Glutamatergic neuron (in vitro differentiated cells): ENCODE results near the gene SWAP70. TPM values are rescaled to one million over a fixed set of nuclear protein-coding genes. Genes with fewer than 3 reads are reported as not detected.

Source experiments
- DNase-seq: peaks from one replicate; pipeline ENCODE4 v3.0.0; 2022
- H3K27ac Mint-ChIP-seq: one replicate; pipeline ENCODE4 v1.8.0; 2020; ENCODE audit warnings: mild to moderate bottlenecking, mixed read lengths, inconsistent platforms; ENCODE audit not compliant: unreplicated experiment
- H3K27me3 Mint-ChIP-seq: one replicate; pipeline ENCODE4 v1.8.0; 2020; ENCODE audit warnings: mild to moderate bottlenecking, moderate library complexity, mixed read lengths, inconsistent platforms; ENCODE audit not compliant: unreplicated experiment
- H3K36me3 Mint-ChIP-seq: one replicate; pipeline ENCODE4 v1.8.0; 2020; ENCODE audit warnings: mild to moderate bottlenecking, mixed read lengths, inconsistent platforms; ENCODE audit not compliant: unreplicated experiment
- H3K4me1 Mint-ChIP-seq: one replicate; pipeline ENCODE4 v1.8.0; 2020; ENCODE audit warnings: mild to moderate bottlenecking, low read depth, mixed read lengths, inconsistent platforms; ENCODE audit not compliant: unreplicated experiment
- H3K4me3 Mint-ChIP-seq: one replicate; pipeline ENCODE4 v1.8.0; 2020; ENCODE audit warnings: mild to moderate bottlenecking, mixed read lengths, inconsistent platforms; ENCODE audit not compliant: unreplicated experiment
- H3K9me3 Mint-ChIP-seq: one replicate; pipeline ENCODE4 v1.8.0; 2020; ENCODE audit warnings: mild to moderate bottlenecking, moderate library complexity, mixed read lengths, inconsistent platforms; ENCODE audit not compliant: unreplicated experiment
- total RNA-seq: library from RNA; stranded (reverse); fragmentation: NEBNext Ultra II Directional; extraction: Animal tissue kit (Norgen Biotek cat#: 25700); gene quantifications from one replicate; pipeline ENCODE4 v1.2.1, GENCODE V29; 2021; ENCODE audit not compliant: unreplicated experiment
- TF ChIP-seq, protein P1 (sequence below): fragments of 200-600 bp; sonication (generic); IDR thresholded peaks from one replicate; pipeline ENCODE4 v1.5.0; 2021; ENCODE audit not compliant: partially characterized antibody, unreplicated experiment

SWAP70 gene
- total RNA-seq, 1 donor from 2014 or later: 8.7 TPM

DNA sequence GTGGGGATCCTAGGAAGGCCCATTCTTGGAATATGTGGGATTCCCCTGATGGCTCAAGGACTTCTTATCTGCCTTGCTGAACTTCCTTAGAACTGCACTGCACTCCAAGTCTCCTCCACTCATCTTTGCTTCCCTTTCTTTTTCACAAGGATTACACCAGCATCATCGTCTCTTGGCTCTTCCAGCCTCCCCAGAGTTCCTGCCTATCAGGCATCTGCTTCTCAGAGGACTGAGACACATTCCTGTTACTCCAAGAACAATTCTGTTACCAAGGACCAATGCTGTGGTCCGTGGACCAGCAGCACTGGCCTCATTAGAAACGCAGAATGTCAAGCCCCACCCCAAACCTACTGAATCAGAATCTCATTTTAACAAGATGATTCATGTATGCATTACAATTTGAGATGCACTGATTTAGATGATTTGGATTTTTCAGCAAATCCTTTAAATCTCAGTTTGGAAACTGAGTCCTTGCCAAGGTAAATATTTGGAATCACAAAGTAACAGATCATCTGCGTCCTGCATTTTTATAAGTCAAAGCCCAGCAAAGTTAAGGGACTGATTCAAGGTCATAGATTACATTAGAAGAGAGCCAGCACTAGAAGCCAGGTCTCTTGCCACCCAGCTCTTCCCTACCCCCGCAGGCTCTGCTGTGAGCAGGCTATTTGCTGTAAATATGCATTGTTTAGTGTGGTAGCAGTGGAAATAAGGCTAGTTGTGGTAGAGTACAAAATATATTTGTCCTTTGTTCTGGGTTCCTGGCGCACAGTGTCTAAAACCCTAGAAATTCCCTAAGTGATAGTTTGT is 110.9 kb downstream of the SWAP70 start:
- H3K4me3 Mint-ChIP-seq: no peak overlapping the region
- no peaks in the 10 kb centered on the region for H3K27me3 Mint-ChIP-seq
- H3K4me1 Mint-ChIP-seq: no peaks in the 10 kb centered on the region
- no peaks in the 10 kb centered on the region for H3K36me3 Mint-ChIP-seq
- TF ChIP-seq, protein P1, sequence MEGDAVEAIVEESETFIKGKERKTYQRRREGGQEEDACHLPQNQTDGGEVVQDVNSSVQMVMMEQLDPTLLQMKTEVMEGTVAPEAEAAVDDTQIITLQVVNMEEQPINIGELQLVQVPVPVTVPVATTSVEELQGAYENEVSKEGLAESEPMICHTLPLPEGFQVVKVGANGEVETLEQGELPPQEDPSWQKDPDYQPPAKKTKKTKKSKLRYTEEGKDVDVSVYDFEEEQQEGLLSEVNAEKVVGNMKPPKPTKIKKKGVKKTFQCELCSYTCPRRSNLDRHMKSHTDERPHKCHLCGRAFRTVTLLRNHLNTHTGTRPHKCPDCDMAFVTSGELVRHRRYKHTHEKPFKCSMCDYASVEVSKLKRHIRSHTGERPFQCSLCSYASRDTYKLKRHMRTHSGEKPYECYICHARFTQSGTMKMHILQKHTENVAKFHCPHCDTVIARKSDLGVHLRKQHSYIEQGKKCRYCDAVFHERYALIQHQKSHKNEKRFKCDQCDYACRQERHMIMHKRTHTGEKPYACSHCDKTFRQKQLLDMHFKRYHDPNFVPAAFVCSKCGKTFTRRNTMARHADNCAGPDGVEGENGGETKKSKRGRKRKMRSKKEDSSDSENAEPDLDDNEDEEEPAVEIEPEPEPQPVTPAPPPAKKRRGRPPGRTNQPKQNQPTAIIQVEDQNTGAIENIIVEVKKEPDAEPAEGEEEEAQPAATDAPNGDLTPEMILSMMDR: no peak
- DNase-seq: no peak
- peaks cover 3% of the 10 kb centered on the region for H3K9me3 Mint-ChIP-seq
- H3K27ac Mint-ChIP-seq: no peak overlapping the region

DNA sequence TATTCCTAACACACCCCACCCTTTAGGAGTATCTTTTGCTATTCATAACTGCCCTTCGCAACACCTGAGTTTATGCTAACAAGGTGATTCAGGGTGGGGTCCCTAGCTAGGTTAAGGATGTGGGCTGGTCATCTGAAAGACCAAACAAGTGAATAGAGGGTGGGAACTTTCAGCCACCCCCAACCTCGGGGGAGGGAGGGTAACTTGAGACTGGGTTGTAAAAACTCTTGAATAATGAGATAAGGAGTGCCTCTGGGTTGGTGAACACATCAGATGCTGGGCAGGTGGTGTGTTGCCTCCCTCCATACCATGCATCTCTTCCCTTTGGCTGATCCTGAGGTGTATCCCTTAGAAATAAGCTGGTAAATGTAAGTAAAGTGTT is 111.5 kb downstream of the SWAP70 start:
- DNase-seq: no peak
- TF ChIP-seq, protein P1: no peak
- H3K27me3 Mint-ChIP-seq: no peaks in the 10 kb centered on the region
- H3K4me1 Mint-ChIP-seq: no peaks in the 10 kb centered on the region
- H3K4me3 Mint-ChIP-seq: no peak overlapping the region
- H3K9me3 Mint-ChIP-seq: peaks cover 3% of the 10 kb centered on the region
- no peak overlapping the region for H3K27ac Mint-ChIP-seq
- no peaks in the 10 kb centered on the region for H3K36me3 Mint-ChIP-seq

DNA sequence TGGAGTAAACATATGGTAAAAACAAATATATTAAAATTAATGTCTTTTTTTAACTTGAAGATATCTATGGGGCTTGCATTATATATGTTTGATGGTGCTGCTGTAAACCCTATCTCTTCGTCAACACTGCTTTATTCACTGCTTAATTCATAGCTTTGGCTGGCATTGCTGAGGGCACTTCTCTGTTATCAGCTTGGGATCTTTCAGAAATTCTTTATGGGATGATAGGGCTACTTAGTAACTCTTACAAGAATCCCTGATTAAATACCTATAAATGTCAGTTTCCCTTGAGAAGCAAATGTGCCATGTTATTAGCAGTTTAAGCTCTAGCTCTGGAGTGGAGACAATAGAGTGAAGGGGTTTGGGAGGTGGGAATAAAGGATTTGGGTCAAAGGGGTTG is 112.3 kb downstream of the SWAP70 start:
- Mint-ChIP-seq H3K4me3 (no peak overlapping the region), H3K4me1 (no peaks in the 10 kb centered on the region), H3K9me3 (peaks cover 3% of the 10 kb centered on the region), H3K27me3 (peaks cover 2% of the 10 kb centered on the region), H3K27ac (no peak overlapping the region), H3K36me3 (no peaks in the 10 kb centered on the region)
- TF ChIP-seq, protein P1: no peak
- no peak for DNase-seq

DNA sequence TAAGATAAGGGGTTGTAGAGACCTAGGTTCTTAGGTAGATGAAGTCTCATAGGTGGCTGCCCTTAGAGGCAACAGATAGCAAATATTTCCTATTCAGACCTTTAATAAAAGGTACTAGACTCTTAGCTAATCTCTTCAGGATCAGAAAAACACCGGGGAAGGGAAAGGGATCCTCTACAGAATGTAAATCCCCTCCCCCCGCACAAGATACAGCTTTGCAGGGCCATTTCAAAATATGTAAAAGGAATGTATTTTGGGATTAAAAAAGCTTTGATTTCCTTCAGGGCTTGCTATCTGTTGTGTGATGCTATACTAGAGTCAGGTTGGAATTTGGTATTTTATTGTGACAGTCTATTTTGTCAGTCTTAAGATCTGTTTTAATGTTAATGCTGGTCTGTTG is 113.2 kb downstream of the SWAP70 start:
- Mint-ChIP-seq H3K9me3 (no peaks in the 10 kb centered on the region), H3K4me1 (no peaks in the 10 kb centered on the region), H3K27me3 (peaks cover 2% of the 10 kb centered on the region), H3K4me3 (no peak overlapping the region), H3K36me3 (no peaks in the 10 kb centered on the region), H3K27ac (no peak overlapping the region)
- TF ChIP-seq, protein P1: no peak
- no peak for DNase-seq

DNA sequence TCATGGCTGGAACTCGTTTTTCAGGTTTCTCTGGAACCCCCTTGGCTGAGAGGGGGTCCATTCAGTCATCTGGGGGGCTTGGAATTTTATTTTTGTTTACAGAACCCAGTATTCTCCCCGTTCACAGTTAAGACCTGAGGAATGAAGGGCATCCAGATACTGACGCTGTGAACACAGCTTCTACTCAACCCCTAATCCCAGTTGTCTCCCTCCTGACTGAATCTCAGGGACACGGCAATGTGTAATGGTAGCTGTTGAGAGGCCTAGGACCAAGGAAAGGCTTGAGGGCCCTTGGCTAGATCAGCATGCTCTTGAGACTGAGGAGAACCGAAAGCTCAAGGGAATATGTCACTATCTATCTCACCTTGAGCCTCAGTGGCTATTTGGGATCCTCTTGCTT is 113.6 kb downstream of the SWAP70 start:
- Mint-ChIP-seq H3K9me3 (no peaks in the 10 kb centered on the region), H3K36me3 (no peaks in the 10 kb centered on the region), H3K27me3 (peaks cover 2% of the 10 kb centered on the region), H3K27ac (no peak overlapping the region), H3K4me3 (no peak overlapping the region), H3K4me1 (no peaks in the 10 kb centered on the region)
- DNase-seq: no peak
- TF ChIP-seq, protein P1: no peak
